NCI-H187 (cell line): Measurements from ENCODE around the gene JARID2.
"Not testable (repeated sequence)": the region's sequence is repeated elsewhere in the genome, so short reads cannot be mapped to it uniquely, and the experiment has no call there.

Experiments
- DNase-seq, 2 experiments: peaks; one replicate each; lab custom pipeline; 2025; lab: John Stamatoyannopoulos, UW

Gene JARID2

DNA sequence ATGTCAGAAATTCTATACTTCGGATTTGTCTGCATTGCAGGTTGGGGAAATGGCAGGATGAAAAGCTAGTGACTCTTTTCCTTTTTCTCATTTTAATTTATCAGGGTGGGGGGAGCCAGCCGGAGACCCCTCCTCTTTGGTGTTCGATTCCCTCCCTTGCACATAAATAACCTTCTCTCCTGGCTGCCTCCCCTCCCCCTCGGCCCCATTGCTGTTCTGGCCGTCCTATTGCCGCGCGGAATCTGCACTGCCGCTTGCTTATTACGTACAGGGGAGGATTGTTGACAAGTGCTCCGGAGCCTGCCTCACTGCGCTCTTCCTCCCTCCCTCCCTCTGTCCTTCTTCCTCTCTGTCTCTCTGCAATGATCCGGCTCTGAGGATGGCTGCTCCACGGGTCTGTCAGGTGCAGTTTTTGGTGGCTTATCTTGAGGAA, 154.7 kb downstream of the JARID2 start:
- DNase-seq = no peak

DNA sequence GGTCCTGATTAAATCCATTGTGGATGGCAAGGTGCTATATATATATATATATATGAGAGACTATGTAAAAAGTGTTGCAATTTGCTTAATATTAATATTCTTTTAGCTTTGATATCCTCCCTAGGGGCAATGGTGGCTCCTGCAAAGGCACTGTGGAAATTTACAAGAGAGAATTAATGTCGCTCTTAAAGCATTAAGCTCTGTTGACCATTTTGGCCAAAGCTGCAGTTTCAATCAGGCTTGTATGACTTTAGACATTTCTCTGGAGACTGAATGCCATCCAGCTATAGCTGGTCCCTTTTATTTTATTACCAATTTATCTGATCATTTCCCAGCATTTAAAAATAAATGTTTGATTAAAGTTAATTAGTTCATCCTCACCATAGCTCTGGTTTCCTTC, 155.3 kb downstream of the JARID2 start:
- DNase-seq = no peak

DNA sequence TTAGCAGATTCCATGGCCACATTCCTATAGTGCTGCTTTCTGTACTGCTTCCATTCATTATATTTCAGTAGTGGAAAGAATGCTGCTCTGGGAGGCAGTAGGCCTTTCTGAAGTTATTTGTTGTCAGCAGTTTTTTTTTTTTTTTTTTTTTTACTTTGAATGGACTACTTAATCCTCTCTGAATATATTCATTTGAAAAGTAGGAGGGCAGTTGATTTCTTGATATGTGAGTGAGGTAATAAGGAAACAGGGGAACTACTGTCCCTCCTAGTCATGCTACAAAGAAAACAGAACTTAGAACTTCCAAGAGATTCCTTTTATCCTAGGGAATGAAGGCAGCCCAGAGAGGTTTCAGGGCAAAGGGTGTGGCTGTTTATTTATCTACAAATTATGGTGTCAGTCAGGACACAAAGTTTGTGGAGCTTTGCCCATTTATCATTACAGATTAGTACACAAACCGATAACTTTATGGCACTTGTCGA, 155.9 kb downstream of the JARID2 start:
- DNase-seq = no peak

DNA sequence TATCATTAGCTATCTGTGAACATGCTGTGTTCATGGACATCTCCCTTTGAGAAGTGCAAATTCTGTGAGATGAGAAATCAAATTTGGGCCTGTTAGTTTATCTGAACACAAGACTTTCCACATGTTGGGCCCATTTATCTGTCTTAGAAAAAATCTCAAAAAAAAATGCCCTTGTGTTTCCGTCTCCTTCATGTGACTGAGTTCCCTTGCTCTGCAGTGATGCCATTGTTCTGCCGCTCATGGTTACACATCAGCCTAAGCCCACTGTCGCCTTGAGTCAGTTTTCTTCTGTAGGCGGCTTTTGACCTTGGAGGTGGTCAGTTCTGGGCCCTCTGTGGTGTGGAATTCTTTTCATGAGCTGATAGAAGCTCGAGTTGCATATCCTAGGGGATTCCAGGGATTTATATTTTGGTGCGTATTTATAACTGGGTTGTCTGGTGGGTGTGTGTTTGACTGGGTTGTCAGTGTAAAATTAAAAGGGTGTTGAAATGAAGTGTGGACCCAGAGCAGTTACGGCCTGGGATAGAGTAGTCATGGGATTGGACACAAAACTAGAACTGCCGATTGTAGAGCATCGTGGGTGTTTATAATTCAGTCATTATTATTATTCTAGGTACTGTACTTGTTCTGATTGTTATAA, 156.7 kb downstream of the JARID2 start:
- DNase-seq = no peak

DNA sequence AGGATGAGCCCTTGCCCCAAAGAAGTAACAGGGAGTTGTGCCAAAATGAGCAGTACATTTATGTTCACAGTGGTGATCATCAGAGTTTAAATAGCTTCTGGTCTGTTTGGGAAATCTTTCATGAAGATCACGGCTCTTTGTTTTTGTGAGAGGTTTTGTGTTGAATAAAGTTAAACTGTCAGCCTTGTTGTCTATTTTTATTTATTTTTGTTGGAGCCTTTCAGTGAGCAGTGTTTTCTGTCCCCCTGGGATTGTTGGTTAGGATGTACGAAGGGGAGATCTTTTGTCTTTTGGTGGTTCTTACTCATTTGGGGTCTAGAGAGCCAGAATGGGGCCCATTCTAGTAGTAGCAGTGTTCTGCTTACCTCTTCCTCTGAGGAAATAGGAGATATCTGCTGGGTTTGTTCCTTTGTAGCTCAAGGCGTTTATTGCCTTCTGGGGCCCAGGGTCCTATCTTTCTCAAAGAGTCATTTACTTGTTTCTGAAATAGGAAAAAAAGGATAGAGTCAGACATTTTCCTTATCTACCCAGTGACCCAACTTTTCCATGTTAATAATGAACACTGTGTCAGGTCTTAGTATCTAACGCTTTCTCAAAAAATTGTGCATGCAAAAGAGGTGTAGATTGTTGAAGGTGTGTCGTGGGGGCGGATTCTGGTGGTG, 157.4 kb downstream of the JARID2 start:
- DNase-seq = no peak

DNA sequence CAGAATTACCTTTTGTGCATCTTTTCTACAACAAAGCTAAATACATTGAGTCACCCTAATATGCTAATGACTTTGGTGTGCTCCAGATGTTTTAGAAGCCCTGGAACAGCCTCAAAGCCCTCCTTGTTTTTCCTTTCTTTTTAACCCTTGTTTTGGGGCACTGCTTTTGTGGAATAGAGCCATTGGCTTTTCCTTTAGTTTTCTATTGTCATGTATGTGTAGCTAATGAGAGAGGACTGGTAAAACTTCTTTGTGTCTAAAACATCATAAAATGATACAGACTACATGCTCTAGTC, 158.8 kb downstream of the JARID2 start:
- no peak for DNase-seq

DNA sequence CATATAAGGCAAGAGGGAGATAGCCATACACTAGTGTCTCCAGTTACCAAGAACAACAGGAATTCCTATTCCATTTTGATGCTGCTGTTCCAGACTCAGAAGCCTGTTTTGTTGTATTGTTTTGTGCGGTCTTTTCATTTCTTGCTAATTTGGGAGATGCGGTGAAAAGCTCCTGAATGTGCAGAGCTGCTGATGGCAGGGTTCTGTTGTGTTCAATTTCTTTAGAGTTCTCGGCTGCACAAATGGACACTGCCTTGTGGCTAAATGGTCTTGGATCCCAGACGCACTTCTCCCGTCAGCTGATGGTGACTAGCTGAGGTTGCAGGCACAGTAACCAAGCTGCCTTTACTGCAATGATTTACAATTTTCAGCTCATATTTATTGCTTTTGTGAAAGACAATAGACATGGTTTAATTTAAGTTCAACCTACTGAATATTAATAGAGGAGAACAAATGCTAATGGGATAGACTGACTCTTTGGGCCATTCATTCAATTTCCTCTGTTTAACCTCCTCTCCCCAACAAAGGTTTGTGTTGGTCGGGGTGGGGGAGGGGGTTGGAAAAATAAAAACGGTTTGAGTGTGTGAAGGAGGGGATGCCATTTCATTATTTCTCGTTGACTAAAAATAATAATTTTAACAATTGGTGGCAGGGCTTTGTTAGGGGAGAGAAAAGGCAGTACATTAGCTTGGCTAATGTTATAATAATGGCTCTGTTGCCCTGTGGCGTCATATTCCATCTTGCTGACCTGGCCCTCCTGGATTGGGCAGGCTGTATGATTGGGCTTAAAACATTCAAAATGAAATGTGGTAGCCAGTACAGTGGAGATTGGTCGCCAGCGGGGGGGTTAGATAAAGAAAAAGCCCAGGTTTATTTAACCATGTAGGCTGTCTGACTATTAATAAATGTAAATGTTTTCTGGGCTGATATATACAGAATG, 159.5 kb downstream of the JARID2 start:
- DNase-seq = no peak

DNA sequence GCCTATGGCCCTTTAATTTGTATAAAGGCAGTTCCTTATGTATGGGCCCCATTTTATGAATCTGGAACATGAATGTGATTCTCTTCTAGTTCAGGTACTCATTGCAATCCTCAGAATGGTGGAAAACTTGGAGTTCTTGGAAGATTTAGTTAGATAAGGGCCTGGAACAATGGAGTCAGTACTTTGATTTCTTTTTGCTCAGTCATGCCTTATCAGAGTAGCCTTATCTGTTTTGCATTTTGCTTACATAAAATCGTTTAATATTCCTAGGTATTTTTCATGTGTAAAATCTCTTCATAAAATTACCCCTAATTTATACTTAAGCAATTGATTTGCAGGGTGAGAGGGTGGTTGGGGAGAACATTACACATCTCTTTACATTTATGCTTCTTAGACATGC, 160.6 kb downstream of the JARID2 start:
- no peak for DNase-seq

DNA sequence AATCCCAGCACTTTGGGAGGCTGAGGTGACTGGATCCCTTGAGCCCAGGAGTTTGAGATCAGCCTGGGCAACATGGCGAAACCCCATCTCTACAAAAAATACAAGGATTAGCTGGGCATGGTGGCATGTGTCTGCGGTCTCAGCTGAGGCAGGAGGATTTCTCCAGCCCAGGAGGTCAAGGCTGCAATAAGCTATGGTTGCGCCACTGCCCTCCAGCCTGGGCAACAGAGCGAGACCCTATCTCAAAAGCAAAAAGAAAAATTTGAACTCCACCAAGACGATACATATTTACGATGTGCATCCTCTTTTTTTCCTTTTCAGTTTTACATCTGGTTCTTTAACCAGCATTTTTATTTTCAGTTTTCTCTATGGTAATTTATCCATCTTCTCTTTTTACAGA, 162.1 kb downstream of the JARID2 start:
- DNase-seq = no peak

DNA sequence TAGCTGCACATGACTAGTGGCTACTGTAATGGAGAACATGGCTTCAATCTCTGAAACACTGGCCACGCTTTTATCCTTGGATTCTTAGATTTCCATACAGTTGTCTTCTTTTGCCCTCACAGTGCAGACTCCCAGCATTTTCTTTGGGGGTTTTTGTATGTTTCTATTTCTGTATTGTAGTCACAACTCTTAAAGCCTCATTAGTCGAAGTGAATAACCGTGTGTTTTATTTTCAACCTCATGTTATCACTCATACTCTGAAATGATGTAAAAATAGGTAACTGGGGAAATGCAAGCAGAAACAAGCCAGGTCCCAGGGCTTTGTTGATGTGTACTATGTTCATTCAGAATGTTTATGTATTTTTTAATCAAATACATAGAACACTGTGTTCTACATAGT, 162.9 kb downstream of the JARID2 start:
- no peak for DNase-seq

DNA sequence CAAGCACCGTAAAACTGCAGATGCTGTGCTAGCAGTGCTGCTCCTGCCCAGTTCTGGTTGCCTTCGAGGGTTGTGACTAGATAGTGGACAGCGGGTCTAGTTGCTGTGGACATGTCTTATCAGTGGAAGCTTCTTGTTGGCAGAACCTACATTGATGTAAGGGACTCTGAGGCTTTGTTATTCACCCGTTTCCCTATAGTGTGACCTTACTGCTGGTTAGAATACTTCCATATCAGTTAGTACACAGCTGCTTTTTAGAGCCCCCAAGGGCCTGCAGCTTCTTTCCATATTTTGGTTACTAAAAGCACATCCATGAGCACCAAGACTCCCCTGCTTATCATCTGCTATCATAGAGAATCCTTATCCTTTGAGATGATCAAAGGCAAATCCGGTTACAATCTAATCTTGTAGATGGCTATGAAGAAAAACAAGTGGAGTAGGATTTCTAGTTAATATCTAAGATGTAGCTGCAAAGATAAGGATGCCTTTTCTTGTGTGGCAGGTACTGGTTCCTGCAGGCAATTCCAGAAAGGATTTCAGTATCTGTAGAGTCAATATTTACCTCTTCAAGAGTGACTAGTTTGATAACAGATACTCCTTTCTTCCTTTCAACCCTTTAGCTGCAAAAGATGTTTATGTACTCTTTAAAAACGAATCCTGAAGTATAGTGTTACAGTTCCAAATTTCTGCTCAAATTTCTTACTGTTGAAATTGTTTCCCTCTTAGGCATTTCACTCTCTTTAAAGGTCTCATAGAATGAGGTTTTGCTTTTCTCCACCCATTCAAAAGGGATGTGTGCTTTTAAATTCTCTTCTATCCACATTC, 163.6 kb downstream of the JARID2 start:
- no peak for DNase-seq

DNA sequence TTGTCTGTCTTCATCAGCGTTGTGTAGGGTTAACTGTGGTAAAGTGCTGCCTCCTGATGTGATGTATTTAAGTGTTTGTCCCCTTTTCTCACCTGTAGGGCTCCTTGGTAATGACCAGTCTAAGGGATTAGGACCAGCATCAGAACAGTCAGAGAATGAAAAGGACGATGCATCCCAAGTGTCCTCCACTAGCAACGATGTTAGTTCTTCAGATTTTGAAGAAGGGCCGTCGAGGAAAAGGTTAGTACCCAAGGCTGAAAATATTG, 164.2 kb downstream of the JARID2 start:
- DNase-seq = no peak

DNA sequence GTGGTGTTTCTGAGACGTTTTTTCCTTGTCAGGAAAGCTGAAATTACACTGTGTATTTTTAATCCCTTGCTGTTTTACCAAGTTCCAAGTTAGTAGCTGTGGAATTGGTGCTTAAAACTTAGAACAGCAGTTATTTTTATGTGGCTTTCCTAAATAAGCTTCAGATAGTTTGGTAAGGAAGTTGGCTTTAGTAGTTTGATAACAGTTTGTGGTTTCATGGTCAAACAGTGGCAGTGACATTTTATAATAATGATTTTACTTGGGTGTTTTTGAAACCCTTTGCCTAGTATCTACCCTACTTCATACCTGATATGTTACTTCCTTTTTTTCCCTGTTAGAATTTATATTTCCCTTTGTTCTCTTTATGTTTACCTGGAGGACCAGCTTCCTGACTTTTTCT, 164.9 kb downstream of the JARID2 start:
- DNase-seq = no peak

DNA sequence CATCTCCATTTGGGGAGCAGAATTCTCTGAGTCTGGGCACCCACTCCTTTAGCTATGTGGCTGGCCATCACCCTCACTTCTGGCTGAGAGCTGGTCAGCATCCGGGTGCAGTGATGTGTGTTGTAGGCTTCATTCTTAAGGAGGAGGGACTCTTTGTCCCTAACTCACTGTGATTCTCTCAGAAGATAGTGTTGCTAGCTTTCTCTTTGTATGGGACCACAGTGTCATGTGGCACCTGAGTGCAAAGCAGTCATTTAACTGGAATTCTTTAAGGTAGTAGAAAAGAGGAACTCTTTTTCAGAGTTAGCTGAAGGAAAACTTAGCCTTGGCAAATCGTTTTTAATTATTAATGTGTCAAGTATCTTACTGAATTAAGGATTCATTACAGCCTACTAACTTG, 165.9 kb downstream of the JARID2 start:
- DNase-seq = no peak

DNA sequence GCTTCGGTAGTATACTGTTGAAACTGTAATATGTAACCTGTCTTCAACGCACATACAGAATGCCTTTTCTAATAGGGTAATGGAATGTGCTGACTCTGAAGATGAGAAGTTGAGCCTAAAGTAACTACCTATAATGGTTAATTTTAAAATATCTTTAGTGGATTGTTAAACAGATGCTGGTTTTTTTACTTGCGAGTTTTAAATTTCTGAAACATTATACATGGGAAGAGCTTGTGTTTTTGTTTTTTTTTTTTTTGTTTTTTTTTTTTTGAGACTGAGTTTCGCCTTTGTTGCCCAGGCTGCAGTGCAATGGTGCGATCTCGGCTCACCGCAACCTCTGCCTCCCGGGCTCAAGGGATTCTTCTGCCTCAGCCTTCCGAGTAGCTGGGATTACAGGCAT, 166.9 kb downstream of the JARID2 start:
- no peak for DNase-seq

DNA sequence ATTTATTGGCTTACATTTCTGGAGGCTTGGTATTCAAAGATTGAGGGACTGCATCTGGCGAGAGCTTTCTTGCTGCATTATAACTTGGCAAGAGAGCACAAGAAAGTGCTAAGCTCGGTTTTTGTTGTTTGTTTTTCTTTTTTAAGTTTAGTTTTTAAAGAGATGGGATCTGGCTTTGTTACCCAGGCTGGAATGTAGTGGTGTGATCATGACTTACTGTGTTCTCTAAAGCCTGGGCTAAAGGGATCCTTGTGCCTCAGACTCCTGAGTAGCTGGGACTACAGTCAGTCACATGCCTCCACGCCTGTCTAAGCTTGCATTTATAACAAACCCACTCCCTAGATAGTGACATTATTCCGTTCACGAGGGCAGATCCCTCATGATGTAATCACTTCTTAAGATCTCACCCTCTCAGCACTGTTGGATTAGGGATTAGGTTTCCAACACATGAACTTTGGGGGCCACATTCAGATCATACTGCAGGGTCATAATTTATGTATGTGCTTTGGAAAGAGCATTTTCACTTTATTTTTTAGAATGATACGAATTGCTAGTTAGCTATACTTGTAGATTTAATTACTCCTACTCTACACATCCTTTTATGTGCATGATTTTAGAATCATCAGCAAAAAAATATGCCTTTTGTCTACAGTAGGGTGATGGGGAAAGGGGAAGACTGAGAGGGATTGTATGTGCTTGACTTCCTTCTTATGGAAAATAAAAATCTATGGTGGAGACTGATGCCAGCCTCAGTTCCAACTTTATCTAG, 167.8 kb downstream of the JARID2 start:
- DNase-seq = no peak

DNA sequence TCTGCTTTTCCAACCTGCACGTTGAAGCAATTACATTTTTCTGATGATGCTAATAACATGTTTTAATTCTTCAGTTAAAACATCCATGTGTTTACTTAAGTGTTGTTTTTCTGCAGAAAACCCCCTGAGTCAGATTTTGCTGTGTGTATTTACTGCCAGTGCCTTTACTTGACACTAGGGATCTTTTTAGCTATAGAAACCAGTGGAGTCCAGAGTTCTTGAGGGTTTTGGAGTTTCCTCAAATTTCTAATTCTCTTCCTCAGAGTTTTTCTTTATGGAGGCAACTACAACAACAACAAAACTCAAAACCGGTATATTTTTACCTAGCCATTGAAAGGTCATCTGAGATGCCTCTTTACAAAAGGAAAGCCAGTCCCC, 168.4 kb downstream of the JARID2 start:
- no peak for DNase-seq

DNA sequence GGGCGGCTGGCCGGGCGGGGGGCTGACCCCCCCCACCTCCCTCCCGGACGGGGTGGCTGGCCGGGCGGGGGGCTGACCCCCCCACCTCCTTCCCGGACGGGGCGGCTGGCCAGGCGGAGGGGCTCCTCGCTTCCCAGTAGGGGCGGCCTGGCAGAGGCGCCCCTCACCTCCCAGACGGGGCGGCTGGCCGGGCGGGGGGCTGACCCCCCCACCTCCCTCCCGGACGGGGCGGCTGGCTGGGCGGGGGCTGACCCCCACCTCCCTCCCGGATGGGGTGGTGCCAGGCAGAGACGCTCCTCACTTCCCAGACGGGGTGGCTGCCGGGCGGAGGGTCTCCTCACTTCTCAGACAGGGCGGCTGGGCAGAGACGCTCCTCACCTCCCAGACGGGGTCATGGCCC, 169.8 kb downstream of the JARID2 start:
- not testable (repeated sequence) for DNase-seq

DNA sequence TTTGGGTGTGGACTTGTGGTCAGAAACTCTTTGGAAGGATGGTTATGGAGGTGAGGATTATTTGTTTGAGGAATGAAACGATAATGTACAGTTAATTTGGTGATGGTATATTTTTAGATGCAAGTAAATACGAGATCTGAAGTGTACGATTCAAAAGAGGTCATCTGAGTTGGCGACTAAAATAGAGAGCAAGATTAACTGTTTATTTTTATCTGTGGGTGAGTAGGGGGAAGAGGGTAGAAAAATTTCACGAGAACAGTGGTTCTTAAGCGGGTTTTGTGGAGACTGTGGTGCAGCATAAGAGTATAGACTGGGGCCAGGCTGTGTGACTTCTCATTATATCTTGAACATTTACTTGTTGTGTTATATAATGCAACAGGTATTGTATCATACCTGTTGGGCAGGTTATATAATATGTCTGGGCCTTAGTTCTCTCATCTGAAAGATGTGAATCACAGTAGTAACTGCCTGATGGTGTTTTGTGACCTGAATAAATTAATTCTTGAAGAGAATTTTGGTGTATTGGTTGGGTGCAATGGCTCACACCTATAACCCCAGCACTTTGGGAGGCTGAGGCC, 171.2 kb downstream of the JARID2 start:
- DNase-seq = no peak

DNA sequence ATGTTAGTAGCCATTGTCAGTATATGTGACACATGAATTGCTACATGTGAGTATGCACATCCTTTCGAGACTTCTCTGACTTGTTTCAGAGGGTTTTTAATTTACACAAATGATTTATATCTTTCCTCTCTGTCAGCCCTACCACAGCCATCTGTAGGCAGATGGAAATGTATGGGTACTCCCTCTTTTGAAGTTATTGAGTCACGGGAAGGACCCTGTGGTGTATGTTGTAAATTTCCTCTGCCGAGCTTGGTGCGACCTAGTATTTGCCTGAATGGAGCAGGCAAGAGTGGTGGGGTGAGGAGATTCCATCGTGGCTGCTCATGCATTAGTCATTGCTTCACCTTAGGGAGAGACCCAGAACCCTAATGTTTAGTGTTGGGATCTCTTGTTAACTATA, 171.9 kb downstream of the JARID2 start:
- DNase-seq = no peak

DNA sequence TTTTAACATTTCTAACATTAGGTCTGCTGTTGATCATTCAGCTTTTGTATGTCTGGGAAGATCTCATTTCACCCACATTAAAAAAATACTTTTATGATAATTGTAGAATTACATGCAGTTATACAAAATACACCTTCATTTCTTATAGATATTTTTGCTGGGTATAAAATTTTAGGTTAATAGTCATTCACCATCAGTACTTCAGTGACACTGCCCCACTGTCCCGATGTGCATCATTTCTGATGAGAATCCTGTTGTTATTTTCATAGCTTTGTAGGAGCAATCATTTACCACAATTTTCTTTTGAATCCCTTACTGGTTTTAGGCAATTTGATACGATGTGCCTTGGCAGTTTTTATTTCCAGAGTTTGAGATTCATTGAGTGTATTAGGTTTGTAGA, 173.6 kb downstream of the JARID2 start:
- no peak for DNase-seq
